Sigmoid colon (tissue), 4 donors: ENCODE data around the gene EFCAB7.

Source experiments
- CTCF ChIP-seq, 4 experiments: fragments of 450-650 bp in 3 of 4; fragments of 200-600 bp in 1 of 4; IDR thresholded peaks; one replicate each; pipeline ENCODE4 v1.5.1; 2016 to 2019; ENCODE audit warnings: antibody characterized with exemption in 4 of 4, mild to moderate bottlenecking in 3 of 4, moderate library complexity in 2 of 4
- POLR2AphosphoS5 ChIP-seq, 4 donors: sonication (generic); formaldehyde crosslinking; IDR thresholded peaks; one replicate each; pipeline ENCODE4 v1.6.1; 2017; ENCODE audit warnings: antibody characterized with exemption in 4 of 4

DNA sequence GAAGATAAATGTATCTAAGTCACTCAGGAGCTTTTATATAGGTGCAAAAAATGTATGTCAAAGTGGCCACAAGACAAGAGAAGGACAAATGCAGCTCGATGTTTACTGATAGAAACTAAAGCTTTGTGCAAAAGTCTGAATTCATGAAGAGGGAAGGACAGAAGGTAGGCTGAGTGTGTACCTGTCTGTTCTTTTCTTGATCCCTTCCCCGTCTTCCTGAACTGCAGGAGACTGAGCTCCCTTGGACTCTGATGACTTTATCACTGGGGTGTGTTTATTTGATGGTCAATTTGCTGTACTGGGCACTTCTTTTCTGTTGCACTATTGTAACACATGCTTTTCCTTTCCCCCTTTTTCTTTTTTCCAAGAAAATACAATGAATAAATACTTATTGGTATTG lies 25.7 kb upstream of the EFCAB7 start:
- TF ChIP-seq CTCF (IDR thresholded peaks at IDR 0.05) = no peak
- TF ChIP-seq POLR2AphosphoS5 (IDR thresholded peaks at IDR 0.05) = no peak
